Lower leg skin (tissue), 3 donors: ENCODE measurements around the gene NSUN6.

Source experiments
- CTCF ChIP-seq, 3 donors: fragments of 450-650 bp; IDR thresholded peaks; one replicate each; pipeline ENCODE4 v1.5.1; 2016; ENCODE audit warnings: antibody characterized with exemption in 3 of 3, mild to moderate bottlenecking in 3 of 3, moderate library complexity in 2 of 3
- POLR2A ChIP-seq, 2 donors: fragments of 450-650 bp; IDR thresholded peaks; one replicate each; pipeline ENCODE4 v1.6.1; 2016 to 2017; ENCODE audit warnings: antibody characterized with exemption in 2 of 2, mild to moderate bottlenecking in 1 of 2, moderate library complexity in 1 of 2

- TF ChIP-seq POLR2A (IDR thresholded peaks at IDR 0.05) (no peak), CTCF (IDR thresholded peaks at IDR 0.05) (no peak)
Observed at GRCh38 chr10:18684953-18685352, 33.6 kb upstream of the NSUN6 start.
